Sigmoid colon (tissue), 4 donors: ENCODE data around the gene CLIP4.

ENCODE experiments used
- CTCF ChIP-seq, 4 experiments: fragments of 450-650 bp in 3 of 4; fragments of 200-600 bp in 1 of 4; IDR thresholded peaks; one replicate each; pipeline ENCODE4 v1.5.1; 2016 to 2019; ENCODE audit warnings: antibody characterized with exemption in 4 of 4, mild to moderate bottlenecking in 3 of 4, moderate library complexity in 2 of 4
- EP300 ChIP-seq, 4 donors: sonication (generic); formaldehyde crosslinking; IDR thresholded peaks; one replicate each; pipeline ENCODE4 v1.6.1; 2017; ENCODE audit warnings: antibody characterized with exemption in 4 of 4
- POLR2A ChIP-seq, 2 donors: fragments of 450-650 bp; IDR thresholded peaks; one replicate each; pipeline ENCODE4 v1.6.1; 2016; ENCODE audit warnings: antibody characterized with exemption in 2 of 2, mild to moderate bottlenecking in 2 of 2, moderate library complexity in 2 of 2
- POLR2AphosphoS5 ChIP-seq, 4 donors: sonication (generic); formaldehyde crosslinking; IDR thresholded peaks; one replicate each; pipeline ENCODE4 v1.6.1; 2017; ENCODE audit warnings: antibody characterized with exemption in 4 of 4

DNA sequence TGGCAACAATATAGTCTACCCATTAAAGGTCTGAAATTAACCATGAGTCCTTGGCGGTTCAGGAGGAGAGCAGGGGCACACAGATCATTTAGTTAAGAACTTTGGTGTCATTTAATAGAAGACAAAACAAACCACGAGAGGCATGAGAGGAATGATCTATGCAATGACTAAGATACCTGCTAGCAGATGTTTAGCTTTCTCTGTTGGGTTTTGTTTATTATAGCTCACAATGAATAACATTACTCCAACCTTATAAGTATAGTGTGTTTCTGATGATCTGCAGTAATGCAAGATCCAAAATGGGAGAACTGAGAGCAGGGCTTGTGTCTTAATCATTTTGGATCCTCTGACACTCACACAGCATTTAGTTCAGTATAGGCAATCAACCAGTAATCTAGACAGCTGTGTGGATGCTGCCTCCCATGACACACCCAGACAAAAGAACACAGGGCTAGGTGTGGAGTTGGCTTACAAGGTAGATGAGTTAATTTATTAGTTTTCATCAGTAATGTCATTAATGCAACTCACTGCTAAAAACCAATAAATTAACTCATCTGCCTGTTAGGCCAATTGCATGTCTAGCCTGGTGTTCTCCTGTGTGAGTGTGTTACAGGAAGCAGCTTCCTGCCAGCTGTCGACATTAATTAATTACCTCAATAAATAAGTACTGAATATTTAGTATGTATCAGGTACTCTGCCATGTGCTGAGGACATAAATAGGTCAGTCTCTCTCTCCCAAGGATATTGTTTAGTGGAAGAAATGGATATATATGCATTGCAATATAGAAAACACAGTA lies 92.3 kb downstream of the CLIP4 start:
- no peak for TF ChIP-seq POLR2A (IDR thresholded peaks at IDR 0.05)
- TF ChIP-seq CTCF (IDR thresholded peaks at IDR 0.05) = no peak
- no peak for TF ChIP-seq EP300 (IDR thresholded peaks at IDR 0.05)
- no peak for TF ChIP-seq POLR2AphosphoS5 (IDR thresholded peaks at IDR 0.05)
